Measurements from ENCODE around the gene FANCL. TPM values are rescaled to one million over a fixed set of nuclear protein-coding genes. Genes with fewer than 3 reads are reported as not detected.
"Not testable (repeated sequence)": the region's sequence is repeated elsewhere in the genome, so short reads cannot be mapped to it uniquely, and the experiment has no call there.

The FANCL gene
- total RNA-seq, 1 donor from 2014 or later, result 8.8 TPM

DNA sequence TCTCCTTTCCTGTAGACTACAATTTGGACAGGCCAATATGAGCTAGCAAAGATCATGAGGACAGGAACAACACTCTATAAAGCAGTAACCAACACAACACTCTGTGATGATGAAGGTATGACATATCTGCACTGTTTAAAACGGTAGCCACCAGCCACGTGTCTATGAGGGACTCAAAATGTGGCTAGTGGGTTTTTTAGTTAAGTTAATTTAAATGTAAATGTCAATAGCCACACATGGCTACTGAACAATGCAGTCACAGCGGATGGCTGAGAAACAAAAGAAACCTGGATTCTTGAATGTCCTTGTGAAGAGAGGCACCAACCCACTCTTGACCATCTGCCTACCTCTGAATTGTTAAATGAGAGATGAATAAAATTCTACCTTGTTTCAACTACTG lies 33.9 kb downstream of the FANCL start:
- ATAC-seq (no peak), DNase-seq (ENCODE audit: low spot score) (no peak)

DNA sequence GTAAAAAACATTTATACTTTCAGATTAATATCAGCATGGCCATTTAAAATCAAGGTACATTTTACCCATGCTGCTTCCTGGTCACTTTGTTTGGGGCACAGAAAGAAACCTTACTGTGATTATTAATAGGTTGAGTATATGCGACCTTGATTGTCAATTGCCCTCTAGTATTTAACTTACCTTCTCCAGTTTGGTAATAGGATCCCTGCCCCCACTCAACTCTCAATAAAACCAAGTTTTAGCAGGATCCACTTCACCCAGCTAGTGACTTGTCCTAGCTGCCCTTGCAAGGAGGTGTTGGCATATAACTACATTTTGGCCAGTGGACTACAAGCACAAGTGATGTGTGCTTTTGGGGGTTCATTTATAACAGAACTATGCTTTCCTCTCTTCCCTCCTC lies 34.3 kb downstream of the FANCL start:
- DNase-seq (ENCODE audit: low spot score), result no peak
- ATAC-seq, result no peak

DNA sequence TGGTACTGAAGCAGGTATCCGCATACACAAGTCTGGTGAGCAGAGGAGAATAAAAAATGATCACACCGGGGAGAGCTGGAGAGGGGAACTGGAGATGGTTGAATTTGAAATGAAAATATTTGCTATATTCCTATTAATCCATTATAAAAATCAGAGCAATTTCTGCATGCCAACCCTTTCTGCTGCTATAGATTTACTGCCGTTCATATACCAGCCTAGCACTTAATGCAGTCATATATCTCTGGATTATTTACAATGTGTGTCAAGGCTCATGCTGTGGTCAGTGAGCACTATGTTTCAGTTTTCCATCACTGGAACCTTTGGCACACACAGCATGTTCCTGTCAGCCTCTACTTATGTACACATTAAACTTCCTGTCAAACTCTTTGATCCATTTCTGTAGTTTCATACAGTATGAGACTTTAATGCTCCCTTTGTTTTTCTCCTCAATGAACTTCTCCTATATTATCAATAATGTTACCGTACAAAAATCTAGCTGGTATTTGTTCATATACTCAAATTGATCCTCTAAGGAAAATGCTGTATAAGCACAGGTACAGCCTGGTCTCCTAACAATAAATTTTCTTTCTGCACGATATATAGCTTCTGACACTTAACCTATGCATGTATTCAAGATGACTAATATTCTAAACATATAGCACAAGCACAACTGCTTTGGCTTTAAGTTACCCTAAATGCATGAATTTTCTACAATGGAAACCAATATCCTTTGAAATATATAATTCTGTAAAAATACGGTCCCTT lies 36.7 kb downstream of the FANCL start:
- peak; percentile 29 for ATAC-seq

DNA sequence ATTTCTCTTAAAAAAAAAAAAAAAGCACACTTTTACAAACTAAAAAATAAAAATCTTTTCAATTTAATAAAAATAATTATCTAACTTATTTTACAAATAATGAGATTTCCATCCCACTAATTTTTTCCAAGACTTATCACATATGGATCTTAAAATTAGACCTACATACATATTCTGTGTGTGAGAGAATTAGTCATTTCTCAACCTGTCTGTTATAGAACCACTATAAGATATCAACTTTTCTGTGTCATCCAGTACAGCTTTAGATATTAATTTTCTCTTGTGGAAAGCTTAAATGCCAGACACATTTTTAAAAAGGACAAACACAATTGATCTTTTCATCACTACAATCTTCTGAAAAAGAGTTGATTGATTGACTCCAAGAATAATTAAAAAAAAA lies 38.1 kb downstream of the FANCL start:
- no peak for ATAC-seq
- DNase-seq (ENCODE audit: low spot score), result no peak

More for the DNA sequence above, 36.7 kb downstream of the FANCL start:
- no peak for DNase-seq (ENCODE audit: low spot score)

GRCh38 chr2:58202404-58202803 lies 38.7 kb downstream of the FANCL start:
- peak; percentile 11 for ATAC-seq
- DNase-seq (ENCODE audit: low spot score), result no peak

DNA sequence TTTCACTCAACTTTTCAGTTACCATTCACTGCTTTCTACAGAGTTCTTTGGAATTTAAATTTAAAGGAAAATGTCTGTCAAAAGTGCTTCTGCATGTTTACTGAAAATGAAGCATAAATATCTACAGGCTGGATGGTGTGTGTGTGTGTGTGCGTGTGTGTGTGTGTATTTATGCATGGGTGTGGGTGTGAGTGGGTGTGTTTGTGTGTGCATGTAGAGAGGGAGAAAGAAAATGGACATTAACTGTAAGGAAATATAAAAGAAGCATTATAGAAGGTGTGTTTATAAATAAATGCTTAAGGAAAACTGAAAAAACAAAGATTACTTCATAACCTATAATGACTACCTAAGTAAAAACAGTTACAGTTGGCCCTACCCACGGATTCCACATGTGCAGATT lies 43.2 kb downstream of the FANCL start:
- ATAC-seq, result no peak
- no peak for DNase-seq (ENCODE audit: low spot score)

GRCh38 chr2:58195662-58196061 lies 45.5 kb downstream of the FANCL start:
- no peak for ATAC-seq
- no peak for DNase-seq (ENCODE audit: low spot score)

- no peak for DNase-seq (ENCODE audit: low spot score)
- ATAC-seq, result no peak
Measured at GRCh38 chr2:58194458-58194857, 46.7 kb downstream of the FANCL start.

- not testable (repeated sequence) for ATAC-seq
Measured at GRCh38 chr2:58187022-58187421, 54.1 kb downstream of the FANCL start.

GRCh38 chr2:58186501-58186900 lies 54.6 kb downstream of the FANCL start:
- DNase-seq (ENCODE audit: low spot score) (no peak), ATAC-seq (no peak)

More at GRCh38 chr2:58187022-58187421, 54.1 kb downstream of the FANCL start:
- not testable (repeated sequence) for DNase-seq (ENCODE audit: low spot score)

GRCh38 chr2:58182527-58182926 lies 58.6 kb downstream of the FANCL start:
- DNase-seq (ENCODE audit: low spot score), result no peak
- ATAC-seq, result no peak

- no peak for ATAC-seq
Measured at GRCh38 chr2:58180635-58181034, 60.5 kb downstream of the FANCL start.

DNA sequence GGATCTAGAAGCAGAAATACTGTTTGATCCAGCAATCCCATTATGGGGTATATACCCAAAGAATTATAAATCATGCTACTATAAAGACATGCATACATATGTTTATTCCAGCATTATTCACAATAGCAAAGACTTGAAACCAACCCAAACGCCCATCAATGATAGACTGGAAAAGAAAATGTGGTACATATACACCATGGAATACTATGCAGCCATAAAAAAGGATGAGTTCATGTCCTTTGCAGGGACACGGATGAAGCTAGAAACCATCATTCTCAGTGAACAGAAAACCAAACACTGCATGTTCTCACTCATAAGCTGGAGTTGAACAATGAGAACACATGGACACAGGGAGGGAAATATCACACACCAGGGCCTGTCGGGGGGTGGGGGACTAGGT lies 61.0 kb downstream of the FANCL start:
- DNase-seq (ENCODE audit: low spot score); ATAC-seq: not testable (repeated sequence)

More at GRCh38 chr2:58180635-58181034, 60.5 kb downstream of the FANCL start:
- DNase-seq (ENCODE audit: low spot score), result no peak

DNA sequence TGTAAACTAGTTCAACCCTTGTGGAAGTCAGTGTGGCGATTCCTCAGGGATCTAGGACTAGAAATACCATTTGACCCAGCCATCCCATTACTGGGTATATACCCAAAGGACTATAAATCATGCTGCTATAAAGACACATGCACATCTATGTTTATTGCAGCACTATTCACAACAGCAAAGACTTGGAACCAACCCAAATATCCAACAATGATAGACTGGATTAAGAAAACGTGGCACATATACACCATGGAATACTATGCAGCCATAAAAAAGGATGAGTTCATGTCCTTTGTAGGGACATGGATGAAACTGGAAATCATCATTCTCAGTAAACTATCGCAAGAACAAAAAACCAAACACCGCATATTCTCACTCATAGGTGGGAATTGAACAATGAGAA lies 63.9 kb downstream of the FANCL start:
- not testable (repeated sequence) for ATAC-seq; DNase-seq (ENCODE audit: low spot score)

- DNase-seq (ENCODE audit: low spot score); ATAC-seq: not testable (repeated sequence)
Measured at GRCh38 chr2:58171831-58172230, 69.3 kb downstream of the FANCL start.

DNA sequence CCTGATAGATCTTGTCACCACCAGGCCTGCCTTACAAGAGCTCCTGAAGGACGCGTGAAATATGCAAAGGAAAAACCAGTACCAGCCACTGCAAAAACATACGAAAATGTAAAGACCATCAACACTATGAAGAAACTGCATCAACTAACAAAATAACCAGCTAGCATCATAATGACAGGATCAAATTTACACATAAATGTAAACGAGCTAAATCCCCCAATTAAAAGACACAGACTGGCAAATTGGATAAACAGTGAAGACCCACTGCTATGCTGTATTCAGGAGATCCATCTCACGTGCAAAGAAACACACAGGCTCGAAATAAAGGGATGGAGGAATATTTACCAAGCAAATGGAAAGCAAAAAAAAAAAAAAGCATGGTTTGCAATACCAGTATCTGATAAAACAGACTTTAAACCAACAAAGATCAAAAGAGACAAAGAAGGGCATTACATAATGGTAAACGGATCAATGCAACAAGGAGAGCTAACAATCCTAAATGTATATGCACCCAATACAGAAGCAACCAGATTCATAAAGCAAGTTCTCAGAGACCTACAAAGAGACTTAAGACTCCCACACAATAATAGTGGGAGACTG lies 70.7 kb downstream of the FANCL start:
- not testable (repeated sequence) for ATAC-seq

DNA sequence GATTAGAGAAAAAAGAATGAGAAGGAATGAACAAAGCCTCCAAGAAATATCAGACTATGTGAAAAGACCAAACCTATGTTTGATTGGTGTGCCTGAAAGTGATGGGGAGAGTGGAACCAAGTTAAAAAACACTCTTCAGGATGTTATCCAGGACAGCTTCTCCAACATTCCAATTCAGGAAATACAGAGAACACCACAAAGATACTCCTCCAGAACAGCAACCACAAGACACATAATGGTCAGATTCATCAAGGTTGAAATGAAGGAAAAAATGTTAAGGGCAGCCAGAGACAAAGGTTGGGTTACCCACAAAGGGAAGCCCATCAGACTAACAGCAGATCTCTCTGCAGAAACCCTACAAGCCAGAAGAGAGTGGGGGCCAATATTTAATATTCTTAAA lies 71.3 kb downstream of the FANCL start:
- not testable (repeated sequence) for DNase-seq (ENCODE audit: low spot score); ATAC-seq

More for the DNA sequence above, 70.7 kb downstream of the FANCL start:
- not testable (repeated sequence) for DNase-seq (ENCODE audit: low spot score)

DNA sequence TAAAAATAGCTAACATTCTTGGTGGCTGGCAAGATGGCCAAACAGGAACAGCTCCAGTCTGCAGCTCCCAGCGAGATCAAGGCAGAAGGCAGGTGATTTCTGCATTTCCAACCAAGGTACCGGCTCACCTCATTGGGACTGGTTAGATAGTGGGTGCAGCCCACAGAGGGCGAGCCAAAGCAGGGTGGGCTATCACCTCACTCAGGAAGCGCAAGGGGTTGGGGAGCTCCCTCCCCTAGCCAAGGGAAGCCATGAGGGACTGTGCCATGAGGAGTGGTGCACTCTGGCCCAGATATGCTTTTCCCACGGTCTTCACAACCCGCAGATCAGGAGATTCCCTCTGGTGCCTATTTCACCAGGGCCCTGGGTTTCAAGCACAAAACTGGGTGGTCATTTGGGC lies 73.0 kb downstream of the FANCL start:
- ATAC-seq; DNase-seq (ENCODE audit: low spot score): not testable (repeated sequence)

DNA sequence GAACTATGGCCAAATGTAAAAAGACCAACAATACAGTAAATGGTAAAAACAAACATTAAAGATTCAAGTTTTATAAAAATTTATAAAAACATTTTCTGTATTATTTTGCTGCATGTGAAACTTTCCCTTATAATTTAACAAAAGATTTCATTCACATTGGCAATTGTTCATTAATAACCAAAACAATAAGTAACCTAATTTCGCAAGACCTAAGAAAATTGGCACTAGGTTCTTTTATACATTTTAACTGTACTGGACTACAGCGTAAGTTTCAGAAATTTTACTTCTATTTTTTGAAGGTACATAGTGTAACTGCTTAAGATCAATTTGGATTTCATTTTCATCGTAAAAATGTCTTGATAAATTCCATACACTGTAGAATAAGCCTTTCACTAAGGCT lies 77.2 kb downstream of the FANCL start:
- ATAC-seq (no peak), DNase-seq (ENCODE audit: low spot score) (no peak)

DNA sequence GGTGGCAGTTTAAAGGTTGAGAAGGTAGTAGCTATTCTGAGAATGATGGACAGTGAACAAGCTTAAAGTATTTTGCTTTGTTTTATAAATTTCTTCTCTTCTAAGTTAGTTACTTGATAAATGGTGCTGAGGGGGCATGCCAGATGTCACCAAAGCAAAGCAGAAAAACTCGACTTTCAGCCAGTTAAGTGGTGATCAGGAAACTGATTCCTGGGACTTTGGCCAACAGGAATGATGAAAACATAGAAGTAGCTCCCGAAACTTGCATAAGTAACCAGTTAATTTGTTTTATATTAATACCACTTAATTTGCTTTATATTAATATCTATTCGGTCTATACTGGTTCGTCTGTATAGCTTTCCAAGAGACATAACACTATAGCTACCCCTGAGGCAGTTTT lies 82.6 kb downstream of the FANCL start:
- no peak for DNase-seq (ENCODE audit: low spot score)
- no peak for ATAC-seq

- ATAC-seq (no peak), DNase-seq (ENCODE audit: low spot score) (no peak)
Measured at GRCh38 chr2:58157754-58158153, 83.4 kb downstream of the FANCL start.

DNA sequence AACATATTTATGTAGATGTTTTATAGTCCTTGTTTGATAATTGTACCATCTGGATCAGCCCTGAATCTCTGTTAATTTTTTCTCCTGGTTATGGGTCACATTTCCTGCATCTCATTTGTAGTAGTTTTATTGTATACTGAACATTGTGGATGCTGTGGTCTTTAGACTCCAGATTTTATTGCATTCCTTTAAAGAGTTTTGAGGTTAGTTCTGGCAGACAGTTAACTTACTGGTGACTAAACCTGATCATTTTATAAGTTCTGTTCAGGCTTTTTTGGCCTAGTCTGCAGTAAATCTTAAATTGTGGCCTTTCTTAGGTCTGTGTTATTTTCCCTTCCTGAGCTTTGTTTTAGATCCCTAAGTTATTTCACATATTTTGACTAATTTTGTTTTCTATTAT lies 84.3 kb downstream of the FANCL start:
- DNase-seq (ENCODE audit: low spot score) (no peak), ATAC-seq (no peak)
